Measurements from ENCODE around the gene KDM5B.
"Not testable (repeated sequence)": the region's sequence is repeated elsewhere in the genome, so short reads cannot be mapped to it uniquely, and the experiment has no call there.

Gene KDM5B

DNA sequence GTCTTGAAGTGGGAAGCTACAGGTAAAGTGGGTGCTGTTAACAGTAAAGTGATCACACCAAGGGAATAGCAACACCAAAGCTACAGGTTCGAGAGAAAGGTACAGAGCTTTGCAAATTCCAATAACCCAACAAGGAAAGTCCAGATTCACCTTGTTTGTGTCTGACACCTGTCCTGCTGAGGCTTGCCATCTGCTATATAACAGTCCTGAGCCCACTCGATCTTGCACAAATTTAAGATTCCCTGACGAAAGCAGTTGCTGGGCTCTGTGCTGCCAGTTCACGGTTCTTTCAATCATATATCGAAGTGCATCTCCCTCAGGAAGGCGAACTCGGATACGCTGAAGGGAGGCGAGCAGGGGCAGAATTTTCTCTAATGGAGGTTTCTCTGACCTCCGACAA lies 75.0 kb downstream of the KDM5B start:
- Histone ChIP-seq H3K9me3 (ENCODE audit: low read length) (no peaks in the 10 kb centered on the region), H3K27ac (ENCODE audit: low read depth, low read length) (no peak overlapping the region), H3K9ac (ENCODE audit: low read length) (no peak overlapping the region), H3K4me3 (ENCODE audit: low read depth in 1 of 2, low read length in 2 of 2) (no peak overlapping the region), H3K27me3 (ENCODE audit: control insufficient read depth in 1 of 2, insufficient read depth in 2 of 2, low read length in 2 of 2) (no peaks in the 10 kb centered on the region), H3K4me1 (ENCODE audit: insufficient read depth, low read length) (no peaks in the 10 kb centered on the region), H3K36me3 (ENCODE audit: insufficient read depth, low read length) (peaks cover 75% of the 10 kb centered on the region)

DNA sequence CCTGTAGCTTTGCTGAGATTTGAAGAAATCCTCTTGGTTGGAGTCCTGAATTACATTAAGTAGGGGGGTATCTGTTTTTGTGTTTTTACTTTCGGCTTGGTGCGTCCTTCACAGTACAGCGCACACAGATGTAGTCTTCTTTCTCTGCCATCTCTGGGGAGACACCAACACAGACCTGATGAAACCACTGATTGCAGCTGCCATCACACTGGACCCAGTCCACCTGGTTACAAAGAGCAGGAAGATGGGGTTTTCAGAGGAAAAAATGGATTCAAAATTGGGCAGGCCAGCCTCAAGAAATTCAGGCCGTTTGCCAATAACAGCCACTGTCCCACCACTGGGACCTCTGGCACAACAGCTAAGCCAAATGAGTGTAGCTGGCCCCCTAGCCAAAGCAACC lies 79.3 kb downstream of the KDM5B start:
- Histone ChIP-seq H3K4me3 (ENCODE audit: low read depth in 1 of 2, low read length in 2 of 2) (no peak overlapping the region), H3K27me3 (ENCODE audit: control insufficient read depth in 1 of 2, insufficient read depth in 2 of 2, low read length in 2 of 2) (no peaks in the 10 kb centered on the region), H3K9ac (ENCODE audit: low read length) (no peak overlapping the region), H3K36me3 (ENCODE audit: insufficient read depth, low read length) (peaks cover 81% of the 10 kb centered on the region), H3K9me3 (ENCODE audit: low read length) (no peaks in the 10 kb centered on the region), H3K27ac (ENCODE audit: low read depth, low read length) (no peak overlapping the region), H3K4me1 (ENCODE audit: insufficient read depth, low read length) (no peaks in the 10 kb centered on the region)

DNA sequence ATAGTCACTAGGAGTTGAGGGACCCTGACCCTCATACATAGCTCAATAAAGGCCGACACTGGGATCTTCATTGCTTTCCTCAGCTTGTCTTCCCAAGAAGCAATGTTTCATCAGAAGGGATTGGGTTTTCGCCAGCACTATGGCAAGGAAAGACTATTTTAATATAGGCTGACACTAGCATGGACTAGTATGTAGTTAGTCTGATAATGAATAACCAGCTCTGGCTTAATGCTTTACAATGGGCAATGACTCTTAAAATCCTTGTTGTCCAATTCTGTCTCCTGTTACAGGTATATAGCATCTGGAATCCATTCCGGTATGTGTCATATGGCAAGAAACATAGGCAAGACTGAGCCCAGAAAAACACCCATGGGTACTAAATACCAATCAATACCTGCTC lies 82.7 kb downstream of the KDM5B start:
- Histone ChIP-seq H3K9ac (ENCODE audit: low read length) (no peak overlapping the region), H3K27ac (ENCODE audit: low read depth, low read length) (no peak overlapping the region), H3K9me3 (ENCODE audit: low read length) (no peaks in the 10 kb centered on the region), H3K4me1 (ENCODE audit: insufficient read depth, low read length) (no peaks in the 10 kb centered on the region), H3K4me3 (ENCODE audit: low read depth in 1 of 2, low read length in 2 of 2) (no peak overlapping the region), H3K27me3 (ENCODE audit: control insufficient read depth in 1 of 2, insufficient read depth in 2 of 2, low read length in 2 of 2) (no peaks in the 10 kb centered on the region), H3K36me3 (ENCODE audit: insufficient read depth, low read length) (peaks cover 49% of the 10 kb centered on the region)

DNA sequence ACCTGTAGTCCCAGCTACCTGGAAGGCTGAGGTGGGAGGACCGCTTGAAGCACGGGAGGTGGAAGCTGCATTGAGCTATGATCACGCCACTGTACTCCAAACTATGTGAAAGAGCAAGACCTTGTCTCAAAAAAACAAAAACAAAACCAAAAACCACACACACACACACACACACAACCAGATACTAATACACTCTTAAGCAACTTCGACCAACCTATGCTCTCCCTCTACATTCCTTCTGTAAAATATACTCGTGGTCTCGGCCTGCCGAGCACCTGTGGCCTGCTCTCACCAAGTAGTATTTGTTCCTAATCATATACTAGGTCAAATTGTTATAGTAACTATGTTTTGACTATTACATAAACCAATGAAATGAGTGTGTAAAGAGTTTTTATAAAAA lies 84.5 kb downstream of the KDM5B start:
- H3K36me3 ChIP-seq (ENCODE audit: insufficient read depth, low read length): peaks cover 31% of the 10 kb centered on the region
- H3K27me3 ChIP-seq (ENCODE audit: control insufficient read depth in 1 of 2, insufficient read depth in 2 of 2, low read length in 2 of 2): no peaks in the 10 kb centered on the region
- H3K4me1 ChIP-seq (ENCODE audit: insufficient read depth, low read length): no peaks in the 10 kb centered on the region
- no peak overlapping the region for H3K4me3 ChIP-seq (ENCODE audit: low read depth in 1 of 2, low read length in 2 of 2)
- no peak overlapping the region for H3K27ac ChIP-seq (ENCODE audit: low read depth, low read length)
- no peaks in the 10 kb centered on the region for H3K9me3 ChIP-seq (ENCODE audit: low read length)
- no peak overlapping the region for H3K9ac ChIP-seq (ENCODE audit: low read length)

DNA sequence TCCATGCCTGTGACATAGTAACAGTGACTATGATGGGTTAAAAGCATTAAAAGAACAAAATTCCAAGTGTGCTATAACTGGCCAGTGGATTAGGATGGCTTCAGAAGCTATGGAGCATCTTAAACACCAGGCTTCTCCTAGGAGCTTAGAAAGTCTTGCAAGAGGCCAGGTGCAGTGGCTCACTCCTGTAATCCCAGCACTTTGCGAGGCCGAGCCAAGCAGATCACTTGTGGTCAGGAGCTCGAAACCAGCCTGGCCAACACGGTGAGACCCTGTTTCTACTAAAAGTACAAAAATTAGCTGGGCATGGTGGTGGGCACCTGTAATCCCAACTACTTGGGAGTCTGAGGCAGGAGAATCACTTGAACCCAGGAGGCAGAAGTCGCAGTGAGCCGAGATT lies 85.2 kb downstream of the KDM5B start:
- H3K27ac ChIP-seq (ENCODE audit: low read depth, low read length); H3K4me3 ChIP-seq (ENCODE audit: low read depth in 1 of 2, low read length in 2 of 2); H3K9ac ChIP-seq (ENCODE audit: low read length); H3K4me1 ChIP-seq (ENCODE audit: insufficient read depth, low read length); H3K9me3 ChIP-seq (ENCODE audit: low read length); H3K27me3 ChIP-seq (ENCODE audit: control insufficient read depth in 1 of 2, insufficient read depth in 2 of 2, low read length in 2 of 2): not testable (repeated sequence)
- peaks cover 24% of the 10 kb centered on the region for H3K36me3 ChIP-seq (ENCODE audit: insufficient read depth, low read length)

DNA sequence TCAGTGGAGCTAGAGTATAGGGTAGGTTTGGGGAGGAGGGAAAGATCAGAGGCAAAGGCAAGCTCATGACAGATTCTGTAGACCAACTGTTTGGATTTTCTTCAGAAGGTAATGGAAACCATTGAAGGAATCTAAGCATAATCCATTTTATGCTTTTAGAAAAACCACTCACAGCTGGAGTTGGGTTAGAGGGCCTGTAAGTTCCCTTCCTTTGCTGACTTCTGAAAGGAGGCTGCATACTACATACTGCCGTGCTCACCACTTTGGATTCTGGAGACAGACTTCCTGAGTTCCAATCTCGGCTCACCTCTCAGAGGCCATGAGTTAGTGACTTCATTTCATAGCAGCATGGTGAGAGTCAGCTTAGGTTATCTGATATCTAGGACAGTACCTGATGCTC lies 91.6 kb downstream of the KDM5B start:
- no peak overlapping the region for H3K4me3 ChIP-seq (ENCODE audit: low read depth in 1 of 2, low read length in 2 of 2)
- no peak overlapping the region for H3K9ac ChIP-seq (ENCODE audit: low read length)
- no peaks in the 10 kb centered on the region for H3K4me1 ChIP-seq (ENCODE audit: insufficient read depth, low read length)
- no peak overlapping the region for H3K27ac ChIP-seq (ENCODE audit: low read depth, low read length)
- peaks cover 0 to 4% of the 10 kb centered on the region in 2 donors for H3K27me3 ChIP-seq (ENCODE audit: control insufficient read depth in 1 of 2, insufficient read depth in 2 of 2, low read length in 2 of 2)
- H3K36me3 ChIP-seq (ENCODE audit: insufficient read depth, low read length): no peaks in the 10 kb centered on the region
- no peaks in the 10 kb centered on the region for H3K9me3 ChIP-seq (ENCODE audit: low read length)

DNA sequence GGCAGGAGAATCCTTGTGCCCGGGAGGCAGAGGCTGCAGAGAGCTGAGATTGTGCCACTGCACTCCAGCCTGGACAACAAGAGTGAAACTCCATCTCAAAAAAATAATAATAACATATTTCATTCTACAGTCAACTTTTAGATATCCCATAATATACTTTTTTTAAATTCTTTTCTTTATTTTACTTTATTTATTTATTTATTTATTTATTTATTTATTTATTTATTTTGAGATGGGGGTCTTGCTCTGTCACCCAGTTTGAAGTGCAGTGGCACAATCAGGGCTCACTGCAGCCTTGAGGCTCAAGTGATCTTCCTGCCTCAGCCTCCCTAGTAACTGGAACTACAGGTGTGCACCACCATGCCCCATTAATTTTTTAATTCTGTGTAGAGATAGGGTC lies 94.0 kb downstream of the KDM5B start:
- H3K27ac ChIP-seq (ENCODE audit: low read depth, low read length); H3K4me1 ChIP-seq (ENCODE audit: insufficient read depth, low read length); H3K4me3 ChIP-seq (ENCODE audit: low read depth in 1 of 2, low read length in 2 of 2); H3K9ac ChIP-seq (ENCODE audit: low read length); H3K36me3 ChIP-seq (ENCODE audit: insufficient read depth, low read length); H3K9me3 ChIP-seq (ENCODE audit: low read length): not testable (repeated sequence)
- H3K27me3 ChIP-seq (ENCODE audit: control insufficient read depth in 1 of 2, insufficient read depth in 2 of 2, low read length in 2 of 2): peaks cover 12 to 28% of the 10 kb centered on the region in 2 donors

DNA sequence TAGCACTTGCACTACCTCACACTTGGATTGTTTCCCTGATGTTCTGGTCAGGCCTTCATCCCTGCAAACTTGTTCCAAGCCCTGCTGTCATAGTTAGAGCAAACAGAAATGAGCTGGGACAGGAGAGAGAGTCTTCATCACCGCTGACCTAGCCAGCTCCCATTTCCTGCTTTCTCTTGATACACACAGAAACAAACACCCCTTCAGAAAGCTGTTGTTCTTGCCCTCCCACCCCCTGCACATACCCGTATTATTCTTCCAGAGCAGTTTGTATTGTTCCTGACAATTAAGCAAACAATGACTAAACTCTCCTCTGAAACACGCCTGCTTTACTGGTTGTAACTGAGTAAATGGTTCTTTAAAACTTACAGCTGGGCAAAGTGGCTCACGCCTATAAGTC lies 95.1 kb downstream of the KDM5B start:
- H3K36me3 ChIP-seq (ENCODE audit: insufficient read depth, low read length): no peaks in the 10 kb centered on the region
- H3K4me1 ChIP-seq (ENCODE audit: insufficient read depth, low read length): peaks cover 8% of the 10 kb centered on the region
- H3K27me3 ChIP-seq (ENCODE audit: control insufficient read depth in 1 of 2, insufficient read depth in 2 of 2, low read length in 2 of 2): peaks cover 22 to 39% of the 10 kb centered on the region in 2 donors
- no peaks in the 10 kb centered on the region for H3K9me3 ChIP-seq (ENCODE audit: low read length)
- H3K9ac ChIP-seq (ENCODE audit: low read length): no peak overlapping the region
- no peak overlapping the region for H3K27ac ChIP-seq (ENCODE audit: low read depth, low read length)
- no peak overlapping the region for H3K4me3 ChIP-seq (ENCODE audit: low read depth in 1 of 2, low read length in 2 of 2)

DNA sequence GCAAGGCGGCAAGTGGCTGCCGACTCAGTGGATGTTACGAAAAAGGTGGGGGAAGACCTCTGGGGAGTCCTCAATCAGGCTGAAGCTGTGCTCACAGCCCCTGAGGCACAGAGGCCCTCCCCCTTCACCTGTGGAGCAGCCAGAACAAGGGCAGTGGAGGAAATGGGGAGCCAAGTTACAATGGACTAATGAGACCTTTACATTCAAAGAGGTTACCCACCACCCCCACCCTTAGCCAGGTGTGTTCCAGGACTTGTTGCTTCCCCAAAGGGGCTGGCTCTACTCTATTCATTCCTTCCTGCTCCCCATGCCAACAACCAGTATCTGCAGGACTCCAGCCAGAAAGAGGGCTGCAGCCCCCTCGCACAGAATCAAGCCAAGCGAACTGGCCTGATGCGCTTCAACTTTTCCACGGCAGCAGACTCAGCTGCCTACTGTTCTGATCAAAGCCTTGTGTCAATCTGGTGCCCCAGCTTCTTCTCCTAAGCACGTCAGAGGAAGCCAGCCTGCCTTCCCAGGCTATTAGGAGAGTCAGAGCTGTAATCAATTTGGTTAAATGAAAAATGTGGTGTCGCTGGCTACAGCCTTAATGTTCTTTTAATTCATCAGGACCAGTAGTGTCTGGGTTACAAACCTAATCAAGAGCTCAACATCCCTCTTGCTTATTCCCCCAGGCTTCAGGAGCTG lies 96.1 kb downstream of the KDM5B start:
- H3K9me3 ChIP-seq (ENCODE audit: low read length): no peaks in the 10 kb centered on the region
- H3K9ac ChIP-seq (ENCODE audit: low read length): no peak overlapping the region
- no peak overlapping the region for H3K27ac ChIP-seq (ENCODE audit: low read depth, low read length)
- peaks cover 8% of the 10 kb centered on the region for H3K4me1 ChIP-seq (ENCODE audit: insufficient read depth, low read length)
- H3K36me3 ChIP-seq (ENCODE audit: insufficient read depth, low read length): no peaks in the 10 kb centered on the region
- H3K27me3 ChIP-seq (ENCODE audit: control insufficient read depth in 1 of 2, insufficient read depth in 2 of 2, low read length in 2 of 2): peaks cover 26 to 49% of the 10 kb centered on the region in 2 donors
- no peak overlapping the region for H3K4me3 ChIP-seq (ENCODE audit: low read depth in 1 of 2, low read length in 2 of 2)

DNA sequence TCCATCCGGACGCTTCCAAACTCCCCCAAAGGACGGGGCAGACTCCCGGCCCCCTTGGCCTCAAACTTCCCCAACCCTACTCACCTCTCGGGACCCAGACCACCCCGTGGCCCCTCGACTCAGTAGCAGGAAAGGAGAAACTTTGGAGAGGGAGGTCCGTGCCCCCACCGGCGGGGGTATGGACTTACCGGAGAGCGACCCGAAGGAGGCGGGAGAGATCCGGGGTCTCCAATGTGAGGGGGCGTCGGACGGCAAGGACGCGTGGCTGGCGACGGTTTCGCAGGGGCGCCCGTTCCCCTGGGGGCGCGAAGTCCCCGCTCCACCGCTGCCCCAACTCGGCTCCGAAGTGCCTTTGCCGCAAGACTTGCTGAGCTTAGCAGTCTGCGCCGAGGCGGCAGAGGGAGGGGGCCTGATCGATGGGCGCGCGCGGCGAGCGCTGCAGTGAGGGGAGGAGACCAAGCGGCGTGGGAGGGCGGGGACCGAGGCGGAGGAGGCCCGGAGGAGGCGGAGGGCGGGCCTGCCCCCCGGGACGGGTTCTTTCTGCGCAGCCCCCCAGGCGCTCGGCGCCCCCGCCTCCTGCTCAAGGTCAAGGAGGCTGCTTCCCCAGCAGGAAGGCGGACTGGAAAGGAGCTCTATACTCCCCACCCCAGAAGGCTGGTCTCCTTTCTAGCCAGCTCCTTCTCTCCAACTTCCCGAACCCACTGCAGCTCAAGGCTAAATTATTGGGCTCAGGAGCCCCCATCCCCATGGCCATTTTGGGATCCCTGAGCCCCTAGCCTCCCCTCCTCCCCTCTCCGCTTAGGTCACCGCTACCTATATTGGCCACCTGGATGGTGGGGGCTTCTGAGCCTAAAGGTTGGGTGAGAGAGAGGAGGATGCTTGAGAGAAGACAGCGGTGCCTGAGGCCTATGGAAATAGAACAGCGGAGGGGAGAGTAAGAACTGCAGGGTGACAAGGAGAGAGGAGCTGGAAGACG lies 97.9 kb downstream of the KDM5B start, which contains the start of gene SYT2:
SYT2 (minus strand) TSS at position 385 of the 976 bp plus-strand sequence. CDS start 104,682 bp downstream, outside the sequence.
- no peaks in the 10 kb centered on the region for H3K36me3 ChIP-seq (ENCODE audit: insufficient read depth, low read length)

DNA sequence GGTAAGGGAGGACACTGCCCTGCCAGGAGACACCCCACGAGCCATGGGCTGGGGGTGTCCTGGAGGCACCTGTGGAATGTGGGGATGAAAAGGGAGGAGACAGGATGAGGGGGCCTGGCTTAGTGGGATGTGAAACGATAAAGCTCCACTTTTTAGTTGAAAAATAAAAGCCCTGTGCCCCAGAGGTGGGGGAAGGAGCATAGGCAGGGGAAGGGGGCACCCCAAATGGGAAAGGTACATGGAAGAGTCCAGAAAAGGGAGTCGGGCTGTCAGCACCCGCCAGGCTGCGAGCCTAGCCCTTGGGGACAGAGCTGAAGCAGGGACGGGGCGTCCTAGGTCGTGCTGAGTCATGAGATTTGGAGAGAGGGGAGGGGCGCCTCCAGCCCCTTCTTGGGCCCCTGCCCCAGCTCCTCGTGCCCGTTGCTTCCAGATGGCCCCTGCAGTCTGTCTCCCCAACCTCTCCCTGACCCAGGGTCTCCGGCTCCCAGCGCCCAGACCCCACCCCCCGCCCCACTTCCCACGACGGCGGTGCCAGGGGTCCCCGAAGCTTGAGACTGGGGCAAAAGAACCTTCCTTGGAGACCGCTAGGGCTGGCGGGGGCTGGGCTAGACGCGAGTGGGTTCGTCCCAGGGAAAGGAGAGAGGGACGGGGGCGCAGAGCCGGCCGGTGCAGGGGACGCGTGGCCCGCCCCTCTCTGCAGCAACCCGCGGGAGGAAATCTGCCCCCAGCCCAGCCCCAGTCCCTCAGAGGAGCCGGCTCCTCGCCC lies 98.8 kb downstream of the KDM5B start:
- Histone ChIP-seq H3K4me1 (ENCODE audit: insufficient read depth, low read length) (peaks cover 8% of the 10 kb centered on the region), H3K4me3 (ENCODE audit: low read depth in 1 of 2, low read length in 2 of 2) (peak overlapping the region in 1 of 2 donors; percentile 31), H3K36me3 (ENCODE audit: insufficient read depth, low read length) (no peaks in the 10 kb centered on the region), H3K27me3 (ENCODE audit: control insufficient read depth in 1 of 2, insufficient read depth in 2 of 2, low read length in 2 of 2) (peaks cover 26 to 70% of the 10 kb centered on the region in 2 donors), H3K9ac (ENCODE audit: low read length) (no peak overlapping the region), H3K27ac (ENCODE audit: low read depth, low read length) (no peak overlapping the region), H3K9me3 (ENCODE audit: low read length) (no peaks in the 10 kb centered on the region)

More for the DNA sequence above, 97.9 kb downstream of the KDM5B start, which contains the start of gene SYT2:
- Histone ChIP-seq H3K27ac (ENCODE audit: low read depth, low read length) (no peak within 1 kb of the TSS), H3K9me3 (ENCODE audit: low read length) (no peaks in the 10 kb centered on the region), H3K4me1 (ENCODE audit: insufficient read depth, low read length) (peaks cover 8% of the 10 kb centered on the region), H3K9ac (ENCODE audit: low read length) (no peak within 1 kb of the TSS), H3K27me3 (ENCODE audit: control insufficient read depth in 1 of 2, insufficient read depth in 2 of 2, low read length in 2 of 2) (peaks cover 26 to 61% of the 10 kb centered on the region in 2 donors), H3K4me3 (ENCODE audit: low read depth in 1 of 2, low read length in 2 of 2) (peak within 1 kb of the TSS; percentile 31 to 32)
